ENCODE results near the gene UNC5A.

UNC5A gene

GRCh38 chr5:176781638-176782570, 28.5 kb upstream of the UNC5A start:
- no peak for DNase-seq (ENCODE audit: low read depth in 2 of 2)

- DNase-seq (ENCODE audit: low read depth in 2 of 2) = no peak
Observed at GRCh38 chr5:176784218-176785165, 25.9 kb upstream of the UNC5A start.

GRCh38 chr5:176785184-176786145, 24.9 kb upstream of the UNC5A start:
- no peak for DNase-seq (ENCODE audit: low read depth in 2 of 2)

DNA sequence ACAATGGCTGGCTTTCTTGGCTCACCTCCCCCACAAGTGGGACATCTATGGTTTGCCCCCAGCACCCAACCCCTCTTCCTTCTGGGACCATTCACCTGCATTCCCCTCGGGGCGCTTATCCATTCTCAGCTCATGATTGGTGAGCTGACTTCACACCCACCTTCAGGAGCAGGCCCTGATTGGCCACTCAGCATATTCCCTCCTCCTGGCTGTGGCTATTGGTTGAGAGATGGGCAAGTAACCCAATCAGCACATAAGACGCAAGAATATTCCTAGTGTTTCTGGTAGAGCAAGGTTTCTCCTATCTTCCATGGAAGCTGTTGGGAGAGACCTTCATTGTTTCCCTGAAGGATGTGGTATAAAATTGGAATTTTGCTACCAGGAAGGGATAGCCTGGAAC, 22.7 kb upstream of the UNC5A start:
- no peak for DNase-seq (ENCODE audit: low read depth in 2 of 2)

- DNase-seq (ENCODE audit: low read depth in 2 of 2) = no peak
Observed at GRCh38 chr5:176788091-176788490, 22.3 kb upstream of the UNC5A start.

DNA sequence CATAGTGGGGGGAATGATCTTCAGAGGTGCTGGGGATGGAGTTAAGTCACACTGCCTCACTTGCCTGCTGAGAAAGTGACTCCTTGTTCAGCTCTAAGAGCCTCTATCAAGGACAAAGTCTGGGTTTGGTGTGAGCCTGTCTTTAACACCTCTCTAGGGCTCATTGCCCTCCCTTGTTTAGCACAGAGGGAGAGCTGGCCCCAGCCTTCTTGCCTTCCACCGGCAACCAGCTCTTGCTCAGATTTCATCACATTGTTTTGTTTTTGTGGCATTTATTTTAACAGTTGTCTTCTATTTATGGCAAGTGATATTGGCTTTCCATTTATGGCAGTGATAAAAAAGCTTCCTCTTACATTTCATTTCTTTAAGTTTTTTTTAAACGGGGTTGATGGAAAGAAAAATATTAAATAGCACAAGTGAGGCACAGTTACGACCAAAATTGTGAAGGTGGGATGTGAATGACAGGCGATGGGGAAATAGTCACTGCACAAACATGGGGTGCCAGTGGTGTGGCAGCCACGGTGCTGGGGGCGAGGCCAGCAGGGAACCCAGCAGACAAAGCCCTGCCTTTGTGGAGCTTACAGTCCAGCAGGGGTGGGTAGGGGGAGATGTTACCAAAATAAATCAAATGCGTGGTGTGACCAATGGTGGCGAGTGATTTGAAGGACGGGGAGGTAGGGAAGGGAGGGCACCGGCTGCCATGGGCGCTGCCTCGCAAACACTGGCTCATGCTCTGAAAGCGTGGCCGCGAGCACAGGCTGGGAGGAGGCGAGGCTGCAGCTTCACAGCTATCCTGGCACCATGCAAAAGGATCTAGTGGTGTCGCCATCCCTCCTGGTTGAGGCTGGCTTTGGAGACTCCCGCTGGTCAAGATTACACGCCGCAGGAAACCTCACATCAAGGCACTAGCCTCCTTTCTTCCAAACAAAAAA, 21.2 kb upstream of the UNC5A start:
- no peak for DNase-seq (ENCODE audit: low read depth in 2 of 2)

- DNase-seq (ENCODE audit: low read depth in 2 of 2) = no peak
Observed at GRCh38 chr5:176789873-176790615, 20.3 kb upstream of the UNC5A start.

GRCh38 chr5:176790941-176791340, 19.4 kb upstream of the UNC5A start:
- no peak for DNase-seq (ENCODE audit: low read depth in 2 of 2)

DNA sequence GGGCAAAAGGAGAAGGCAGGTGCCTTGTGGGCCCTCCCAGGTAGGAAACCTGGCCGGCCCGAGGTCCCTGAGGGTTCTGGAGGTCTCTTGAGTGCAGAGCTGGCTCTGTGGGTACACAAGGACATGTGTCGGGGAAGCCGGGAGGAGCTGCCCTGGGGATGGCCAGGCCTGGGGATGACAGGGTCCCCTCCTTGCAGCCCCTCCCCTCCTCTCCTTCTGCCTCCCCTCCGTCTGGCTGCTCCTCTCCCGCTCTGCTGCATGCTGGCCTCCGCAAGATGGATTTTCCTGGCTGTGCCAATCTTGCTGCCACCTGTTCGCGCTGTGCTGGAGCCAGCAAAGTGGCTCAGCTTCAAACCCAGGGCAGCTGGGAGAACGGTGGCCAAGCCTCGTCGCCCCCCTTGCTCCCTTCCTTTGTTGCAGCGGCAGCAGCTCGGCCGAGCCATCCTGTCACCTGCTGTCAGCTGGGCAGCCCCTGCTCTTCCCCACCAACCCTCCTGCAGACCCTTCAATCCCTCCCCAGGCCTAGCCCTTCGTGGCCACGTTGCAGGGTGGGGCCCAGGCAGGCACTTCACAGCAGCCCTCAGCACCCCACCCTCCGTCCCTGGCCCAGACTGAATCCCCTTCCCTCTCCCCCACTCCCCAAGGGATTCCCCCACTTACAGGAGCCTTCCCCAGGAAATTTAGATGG, 17.6 kb upstream of the UNC5A start:
- no peak for DNase-seq (ENCODE audit: low read depth in 2 of 2)

- no peak for DNase-seq (ENCODE audit: low read depth in 2 of 2)
Observed at GRCh38 chr5:176793343-176793699, 17.0 kb upstream of the UNC5A start.

- no peak for DNase-seq (ENCODE audit: low read depth in 2 of 2)
Observed at GRCh38 chr5:176793736-176794135, 16.6 kb upstream of the UNC5A start.

DNA sequence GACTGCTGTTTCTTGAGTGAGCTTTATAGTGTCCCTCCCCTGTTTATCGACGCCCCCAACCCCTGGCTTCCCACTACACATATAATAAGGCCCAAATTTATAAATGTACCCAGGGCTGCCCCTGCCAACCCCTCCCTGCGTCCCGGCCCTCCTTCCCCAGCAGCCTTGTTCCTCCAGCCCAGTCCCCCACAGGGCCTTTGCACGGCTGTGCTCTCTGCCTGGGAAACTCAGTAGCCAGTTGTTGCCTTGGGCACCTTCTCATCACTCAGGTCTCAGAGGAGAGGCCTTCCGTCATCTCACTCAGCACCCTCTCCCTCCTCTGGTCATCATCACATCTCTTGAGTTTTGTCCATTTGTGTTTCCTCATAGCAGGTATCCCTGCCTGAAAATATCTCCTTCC, 15.8 kb upstream of the UNC5A start:
- DNase-seq (ENCODE audit: low read depth in 2 of 2) = no peak

DNA sequence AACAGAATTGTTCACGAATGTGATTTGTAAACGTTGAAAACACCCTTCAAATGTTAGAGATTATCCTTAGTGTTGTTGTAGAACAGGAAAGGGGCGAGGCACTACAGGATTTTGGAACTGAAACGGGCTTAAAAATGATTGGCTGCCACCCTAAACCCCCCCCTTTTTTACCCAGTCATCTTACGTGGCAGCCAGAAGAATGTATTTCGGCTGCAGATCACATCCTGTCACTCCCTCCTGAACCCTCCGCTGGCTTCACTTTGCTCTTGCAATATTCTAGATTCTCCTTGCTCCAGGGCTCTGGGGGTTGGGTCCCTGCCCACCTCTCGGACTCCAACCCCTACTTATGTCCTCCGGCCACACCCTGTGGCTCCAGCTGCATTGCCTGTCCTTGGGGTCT, 13.9 kb upstream of the UNC5A start:
- no peak for DNase-seq (ENCODE audit: low read depth in 2 of 2)

- DNase-seq (ENCODE audit: low read depth in 2 of 2) = no peak
Observed at GRCh38 chr5:176796970-176797369, 13.4 kb upstream of the UNC5A start.

DNA sequence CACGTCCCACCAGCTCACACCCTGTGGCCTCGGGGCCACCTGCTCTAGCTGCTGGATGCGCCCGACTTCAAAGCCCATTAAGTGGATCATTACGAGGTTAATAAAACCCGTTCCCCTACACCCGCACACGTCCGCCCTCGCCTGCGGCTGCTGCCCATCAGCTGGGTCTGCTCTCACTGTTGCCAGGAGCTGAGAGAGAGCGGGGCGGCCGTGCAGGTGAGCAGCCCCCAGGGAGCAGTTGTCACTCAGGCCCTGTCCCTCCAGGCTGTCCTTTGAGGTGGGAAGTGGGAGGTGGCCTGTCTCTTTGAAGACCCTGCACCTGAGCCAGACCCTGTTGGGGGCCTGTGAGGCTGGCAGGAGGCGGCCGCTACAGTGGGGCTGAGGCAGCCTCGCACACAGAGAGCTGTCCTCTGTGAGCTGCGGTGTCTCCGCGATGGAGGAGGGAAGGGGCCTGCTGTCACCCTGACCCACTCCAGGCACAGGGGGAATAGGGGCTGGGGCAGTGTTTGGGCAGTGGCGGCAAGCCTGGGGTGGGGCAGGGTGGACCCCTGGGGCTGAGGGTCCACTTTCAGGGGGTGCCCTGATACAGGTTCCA, 12.8 kb upstream of the UNC5A start:
- DNase-seq (ENCODE audit: low read depth in 2 of 2) = no peak

DNA sequence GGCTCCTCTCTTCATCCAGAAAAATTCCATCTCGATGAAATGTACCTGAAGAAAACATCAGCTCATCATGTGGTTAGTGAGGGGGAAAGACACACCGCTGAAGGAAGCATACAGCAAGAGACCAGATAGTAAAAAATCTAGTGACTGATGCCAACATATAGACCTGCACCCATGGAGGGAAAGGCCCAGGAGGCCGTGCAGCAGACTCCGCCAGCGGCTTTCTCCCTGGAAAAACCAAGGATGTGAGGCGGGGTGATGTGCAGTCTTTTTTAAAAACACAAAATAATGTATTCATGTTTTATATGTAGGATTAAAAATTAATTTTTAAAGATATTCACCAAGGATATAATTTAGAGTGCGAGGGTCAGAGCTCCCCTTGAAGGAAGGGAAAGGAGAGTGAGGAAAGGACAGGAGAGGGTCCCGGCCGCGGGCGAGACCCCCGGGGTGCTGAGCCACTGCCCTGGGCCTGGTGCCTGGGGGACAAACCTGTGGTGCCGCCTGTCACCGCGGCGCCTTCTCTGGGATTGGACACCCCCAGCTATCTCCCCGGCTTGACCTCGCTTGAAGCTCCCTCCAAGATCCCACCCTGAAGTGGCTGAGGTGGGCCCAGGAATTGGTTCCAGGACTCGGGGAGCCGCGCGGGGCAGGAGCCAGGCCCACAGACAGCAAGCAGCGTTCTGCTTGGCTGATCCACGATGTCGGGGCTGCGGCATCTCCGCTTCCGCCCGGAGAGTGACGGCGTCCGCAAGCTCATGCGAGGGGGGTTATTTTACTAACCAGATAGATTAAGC, 12.1 kb upstream of the UNC5A start:
- DNase-seq (ENCODE audit: low read depth in 2 of 2) = no peak

DNA sequence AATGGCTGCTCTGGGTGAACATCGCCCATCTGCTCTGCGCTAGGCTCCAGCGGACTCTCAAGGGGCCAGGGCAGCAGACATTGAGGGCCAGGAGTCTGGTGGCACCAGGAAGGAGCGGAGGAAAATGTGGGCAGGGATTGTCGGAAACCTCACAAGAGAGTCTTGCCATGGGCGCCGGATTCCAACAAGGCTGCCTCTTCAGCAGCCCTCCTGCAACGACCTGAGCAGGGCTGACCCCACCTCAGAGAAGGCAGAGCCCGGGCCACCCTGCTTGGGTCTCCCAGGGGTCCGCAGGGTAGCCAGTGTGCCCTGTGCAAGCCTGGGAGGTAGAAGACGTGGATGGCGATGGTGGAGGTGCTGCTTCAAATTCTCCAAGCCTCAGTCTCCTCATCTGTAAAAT, 11.4 kb upstream of the UNC5A start:
- no peak for DNase-seq (ENCODE audit: low read depth in 2 of 2)

DNA sequence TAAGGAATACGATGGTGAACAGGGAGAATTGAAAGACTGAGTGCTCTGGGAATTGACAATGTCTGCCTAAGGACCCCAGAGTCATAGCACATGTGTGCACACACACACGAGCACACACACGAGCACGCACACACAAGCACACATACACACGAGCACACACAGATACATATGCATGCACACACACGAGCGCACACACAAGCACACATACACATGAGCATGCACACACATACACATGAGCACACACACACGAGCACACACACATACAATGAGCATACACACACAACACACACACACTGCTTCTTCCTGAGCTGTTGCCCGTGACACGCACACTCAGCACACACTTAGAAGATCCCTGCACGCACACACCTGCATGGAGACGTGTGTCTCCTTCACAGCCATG, 10.9 kb upstream of the UNC5A start:
- no peak for DNase-seq (ENCODE audit: low read depth in 2 of 2)
